ENCODE measurements around the gene DNM1.

- peak; percentile 75 for TF ChIP-seq CTCF (IDR thresholded peaks at IDR 0.05; ENCODE audit: low read length)
- TF ChIP-seq EZH2 (IDR thresholded peaks at IDR 0.05; ENCODE audit: borderline replicate concordance, low read length), result no peak
Observed at GRCh38 chr9:128191406-128192046, 11.7 kb upstream of the DNM1 start, which contains the start of gene CIZ1.

Data from OCI-LY1 (cell line).